ENCODE measurements around the gene SERBP1.
"Not testable (repeated sequence)": the region's sequence is repeated elsewhere in the genome, so short reads cannot be mapped to it uniquely, and the experiment has no call there.

SERBP1 gene

DNA sequence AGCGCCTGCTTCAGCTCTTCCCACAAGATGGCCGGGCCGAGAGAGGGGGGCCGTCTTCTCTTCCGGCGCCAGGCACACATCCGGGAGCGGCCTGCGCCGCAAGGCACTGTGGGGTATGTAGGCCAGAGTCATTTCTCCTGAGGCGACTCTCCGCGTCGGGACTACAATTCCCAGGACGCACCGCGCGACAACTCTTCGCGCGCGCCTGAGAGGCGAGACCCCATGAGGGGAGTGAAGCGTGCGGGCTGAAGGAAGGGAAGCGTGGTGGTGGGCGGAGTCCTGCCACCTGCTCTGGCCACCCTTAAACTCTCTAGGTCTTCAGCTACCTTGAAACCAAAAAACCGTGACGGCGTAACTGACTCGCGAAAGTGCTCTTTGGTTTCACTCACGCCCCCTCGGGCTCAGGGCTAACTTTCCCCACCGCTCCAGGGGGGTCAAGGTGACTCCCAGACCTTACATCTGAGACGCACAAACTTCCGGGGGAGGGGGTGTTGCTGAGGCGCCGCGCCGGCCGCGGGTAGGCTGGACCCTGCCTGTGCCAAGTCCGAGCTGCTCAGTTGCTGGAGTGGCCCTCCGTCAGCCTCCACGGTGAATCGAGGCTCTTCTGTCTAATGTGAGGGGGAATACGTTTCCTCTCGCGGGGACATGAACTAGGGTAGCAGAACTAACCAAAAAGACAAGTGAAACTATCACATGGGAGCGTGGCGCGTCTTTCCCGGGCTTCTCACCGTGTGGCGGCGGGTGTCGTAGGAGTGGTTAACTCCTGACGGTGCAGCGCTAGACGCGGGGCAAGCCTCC, at the start of gene SERBP1:
Gene SERBP1 (minus strand): TSS at position 45 of the 798 bp plus-strand sequence. CDS start 102 bp downstream, outside the sequence.
- peak; percentile 91 to 95 for DNase-seq (ENCODE audit: low read depth in 2 of 2)

- DNase-seq (ENCODE audit: low read depth in 2 of 2): no peak
Observed at GRCh38 chr1:67479146-67479891, 49.1 kb upstream of the SERBP1 start.

DNA sequence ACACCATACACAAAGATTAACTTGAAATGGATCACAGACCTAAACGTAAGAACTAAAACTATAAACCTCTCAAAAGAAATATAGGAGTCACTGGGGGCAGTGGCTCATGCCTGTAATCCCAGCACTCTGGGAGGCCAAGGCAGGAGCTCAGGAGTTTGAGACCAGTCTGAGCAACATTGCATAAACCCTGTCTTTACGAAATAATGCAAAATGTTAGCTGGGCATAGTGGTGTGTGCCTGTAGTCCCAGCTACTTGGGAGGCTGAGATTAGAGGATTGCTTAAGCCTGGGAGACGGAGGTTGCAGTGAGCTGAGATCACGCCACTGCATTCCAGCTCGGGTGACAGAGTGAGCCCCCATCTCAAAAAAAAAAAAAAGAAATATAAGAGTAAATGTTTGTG, 46.7 kb upstream of the SERBP1 start:
- no peak for DNase-seq (ENCODE audit: low read depth in 2 of 2)

- DNase-seq (ENCODE audit: low read depth in 2 of 2): no peak
Observed at GRCh38 chr1:67476006-67476482, 45.8 kb upstream of the SERBP1 start.

GRCh38 chr1:67472056-67472455, 41.9 kb upstream of the SERBP1 start:
- no peak for DNase-seq (ENCODE audit: low read depth in 2 of 2)

DNA sequence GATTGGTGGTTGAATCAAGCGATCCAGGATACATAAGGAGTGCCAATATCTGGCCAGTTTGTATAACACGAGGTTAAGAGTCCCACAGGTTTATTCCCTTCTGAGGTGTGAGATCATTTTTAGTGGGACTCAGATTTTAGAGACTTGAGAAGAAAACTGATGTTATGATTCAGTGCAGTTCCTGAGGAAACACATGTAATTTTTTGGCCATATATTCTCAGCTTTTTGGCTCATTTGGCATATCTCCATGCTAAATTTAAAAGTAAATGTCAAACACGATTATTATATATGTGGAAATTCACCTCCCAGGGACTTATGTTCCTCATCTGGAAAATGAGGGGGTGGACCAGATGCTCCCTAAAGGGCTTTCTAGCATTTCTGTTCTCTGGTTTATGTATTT, 39.2 kb upstream of the SERBP1 start:
- DNase-seq (ENCODE audit: low read depth in 2 of 2): no peak

DNA sequence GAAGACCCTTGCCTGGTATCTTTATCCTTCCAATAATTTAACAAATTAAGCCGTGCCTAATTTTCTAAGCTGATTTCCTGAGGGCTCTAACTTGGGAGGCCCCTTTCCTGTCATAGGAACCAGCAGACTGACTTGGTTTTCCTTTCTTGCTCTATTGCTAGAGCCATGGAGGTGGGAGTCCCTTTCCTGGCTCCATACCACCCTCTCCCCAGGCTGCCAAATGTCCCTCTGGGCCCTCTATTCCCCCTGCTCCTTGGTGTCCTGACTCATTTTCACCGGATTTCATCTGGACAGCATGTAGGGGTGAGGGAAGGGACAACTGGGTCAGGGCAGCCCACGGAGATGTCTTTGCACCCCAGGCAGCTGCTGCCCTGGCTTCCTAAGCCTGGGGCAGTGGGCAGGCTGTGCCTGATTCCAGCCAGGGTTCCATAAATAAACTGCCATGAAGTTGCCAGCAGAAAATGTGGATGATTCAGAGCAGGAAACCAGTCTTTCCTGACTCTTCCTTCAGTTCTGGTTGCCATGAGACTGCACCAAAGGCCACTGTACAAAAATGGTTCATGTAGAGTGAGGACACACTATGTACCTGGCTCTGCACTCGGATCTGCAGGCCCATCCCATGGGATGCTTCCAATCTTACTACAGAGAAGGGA, 38.0 kb upstream of the SERBP1 start:
- no peak for DNase-seq (ENCODE audit: low read depth in 2 of 2)

DNA sequence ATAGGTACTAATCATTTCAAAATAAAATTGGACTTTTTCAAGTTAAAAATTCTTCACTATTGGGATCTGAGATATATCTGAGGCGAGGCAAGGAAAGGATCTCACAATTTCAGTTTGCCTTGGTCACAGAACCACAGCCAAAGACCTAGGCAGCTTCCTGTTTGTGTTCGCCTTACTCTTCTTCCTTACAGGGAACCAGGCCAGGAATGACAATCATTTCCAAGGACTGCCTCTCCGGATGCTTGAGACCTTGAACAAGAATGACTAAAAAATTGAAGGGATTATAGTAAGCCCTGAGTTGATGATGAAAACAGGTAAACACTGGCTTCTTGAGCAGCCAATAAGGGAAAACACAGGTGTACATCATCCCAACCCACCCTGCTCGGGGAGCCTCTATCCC, 35.2 kb upstream of the SERBP1 start:
- no peak for DNase-seq (ENCODE audit: low read depth in 2 of 2)

DNA sequence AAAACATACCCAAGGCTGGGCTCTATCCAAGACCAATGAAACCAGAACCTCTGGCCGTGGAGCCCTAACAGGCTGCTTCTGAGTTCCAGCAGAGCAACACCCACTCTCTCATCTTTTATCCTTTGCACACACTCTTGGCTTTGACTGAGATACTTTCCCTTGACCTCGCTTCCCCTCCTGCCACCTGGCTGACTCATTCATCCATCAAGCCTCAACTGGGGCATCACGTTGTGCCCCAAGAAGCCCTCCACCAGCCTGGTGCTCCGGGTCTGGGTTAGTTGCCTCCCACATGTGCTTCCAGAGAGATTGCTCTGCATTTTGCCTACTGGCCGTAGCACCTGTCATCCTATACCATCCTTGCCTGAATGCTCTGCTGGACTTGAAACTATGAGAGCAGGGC, 34.5 kb upstream of the SERBP1 start:
- no peak for DNase-seq (ENCODE audit: low read depth in 2 of 2)

- no peak for DNase-seq (ENCODE audit: low read depth in 2 of 2)
Observed at GRCh38 chr1:67464058-67464457, 33.9 kb upstream of the SERBP1 start.

DNA sequence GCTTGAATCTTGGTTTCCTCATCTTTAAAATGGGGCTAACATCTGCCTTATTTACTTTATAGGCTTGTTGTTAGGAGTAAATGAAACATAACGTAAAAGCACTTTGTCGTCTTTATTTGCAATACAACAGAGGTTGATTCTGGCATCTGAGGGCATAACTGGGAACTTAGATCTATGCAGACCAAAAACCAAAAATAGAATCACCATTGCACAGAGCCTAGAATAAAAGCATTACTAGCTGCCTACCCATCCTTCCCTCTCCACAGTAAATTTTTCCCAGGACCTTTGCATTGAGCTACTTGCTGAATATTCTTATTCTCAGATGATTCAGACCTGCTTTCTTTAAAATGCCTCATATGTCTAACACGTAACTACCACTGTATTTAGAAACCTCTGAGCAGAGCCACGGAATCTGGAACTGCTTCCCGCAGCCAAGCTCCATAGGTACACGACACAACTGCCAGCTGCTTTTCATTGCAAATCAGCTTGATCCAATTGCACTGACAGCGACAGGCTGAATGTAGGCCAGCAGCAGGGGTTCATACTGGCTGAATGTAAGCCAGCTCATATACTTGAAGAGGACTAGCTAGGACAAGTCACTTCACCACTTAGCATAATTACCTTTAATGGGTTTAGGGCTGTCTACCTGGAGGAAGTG, 33.2 kb upstream of the SERBP1 start:
- DNase-seq (ENCODE audit: low read depth in 2 of 2): no peak

- DNase-seq (ENCODE audit: low read depth in 2 of 2): no peak
Observed at GRCh38 chr1:67460676-67461500, 30.7 kb upstream of the SERBP1 start.

GRCh38 chr1:67459068-67459467, 28.9 kb upstream of the SERBP1 start:
- no peak for DNase-seq (ENCODE audit: low read depth in 2 of 2)

DNA sequence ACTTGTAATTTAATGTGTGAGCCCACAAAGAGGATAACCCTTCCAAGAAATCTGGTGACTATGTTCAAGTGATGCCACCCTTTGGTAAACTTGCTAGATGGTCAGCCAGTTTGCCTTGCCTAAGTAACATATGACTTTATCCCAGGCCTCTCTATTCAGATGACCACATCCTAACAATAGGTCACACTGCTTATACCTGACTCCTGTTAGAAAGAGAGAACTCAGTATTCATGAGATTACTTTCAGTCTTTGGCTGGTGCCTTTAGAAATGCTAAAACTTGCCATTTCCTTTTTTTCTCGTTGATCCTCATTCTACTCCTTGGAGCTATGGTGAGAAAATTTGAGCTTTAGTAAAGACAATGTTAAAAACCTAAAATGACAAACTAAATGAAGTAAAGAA, 28.5 kb upstream of the SERBP1 start:
- DNase-seq (ENCODE audit: low read depth in 2 of 2): no peak

DNA sequence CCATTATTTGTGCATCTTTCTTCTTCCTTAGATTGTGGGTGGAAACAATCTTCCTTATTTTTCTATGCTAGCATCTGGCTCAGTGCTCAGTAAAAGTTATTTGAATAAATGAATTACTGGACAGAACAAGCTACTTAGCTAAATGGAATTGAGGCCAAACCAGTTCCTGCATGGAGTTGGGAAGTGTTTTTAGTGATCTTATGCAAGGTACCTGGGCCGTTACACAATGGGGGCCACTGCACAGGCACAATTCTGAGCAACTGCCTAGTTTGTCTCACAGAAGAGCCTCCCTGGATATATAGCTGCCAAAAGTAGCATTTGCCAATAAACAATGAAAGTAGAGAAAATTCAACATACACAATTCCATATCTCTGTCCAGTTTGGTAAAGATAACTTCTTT, 27.0 kb upstream of the SERBP1 start:
- DNase-seq (ENCODE audit: low read depth in 2 of 2): no peak

DNA sequence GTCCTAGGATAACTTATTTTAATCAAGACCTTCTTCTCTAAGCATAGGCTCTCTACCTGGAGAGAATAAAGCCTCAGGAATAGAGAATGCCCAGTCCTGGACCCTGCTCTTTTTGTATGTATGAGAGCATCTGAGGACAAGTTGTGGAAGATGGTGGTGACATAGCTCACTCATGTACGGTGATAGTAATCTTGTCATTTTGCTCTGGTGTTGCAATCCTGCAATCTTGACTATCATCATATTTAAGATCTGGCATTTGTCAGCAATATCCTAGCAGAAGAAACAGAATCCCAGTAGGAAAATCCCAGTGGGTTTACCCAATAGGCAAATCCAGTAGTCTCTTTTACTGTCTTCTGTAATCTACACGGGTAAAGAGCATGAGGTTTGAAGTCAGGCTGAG, 21.6 kb upstream of the SERBP1 start:
- no peak for DNase-seq (ENCODE audit: low read depth in 2 of 2)

- no peak for DNase-seq (ENCODE audit: low read depth in 2 of 2)
Observed at GRCh38 chr1:67451356-67451755, 21.2 kb upstream of the SERBP1 start.

DNA sequence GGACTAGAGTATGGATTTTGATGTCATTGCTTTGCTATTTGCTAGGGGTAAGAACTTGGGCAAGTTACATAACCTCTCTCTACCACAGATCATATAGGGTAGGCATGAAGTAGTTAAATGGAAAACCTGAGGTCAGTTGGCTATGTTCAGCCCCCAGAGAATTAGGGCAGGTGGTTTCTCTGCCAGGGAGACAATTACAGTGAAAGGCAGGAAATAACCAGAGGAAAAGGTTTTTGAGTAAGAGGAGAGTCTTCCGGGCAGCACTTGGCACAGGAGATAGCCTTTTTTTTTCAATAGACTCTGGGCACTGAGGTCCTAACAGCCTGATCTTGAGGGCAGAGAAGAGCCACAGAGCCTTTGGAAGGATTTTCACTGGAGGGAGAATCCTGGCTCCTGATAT, 16.7 kb upstream of the SERBP1 start:
- DNase-seq (ENCODE audit: low read depth in 2 of 2): no peak

GRCh38 chr1:67446014-67446413, 15.8 kb upstream of the SERBP1 start:
- DNase-seq (ENCODE audit: low read depth in 2 of 2): not testable (repeated sequence)

DNA sequence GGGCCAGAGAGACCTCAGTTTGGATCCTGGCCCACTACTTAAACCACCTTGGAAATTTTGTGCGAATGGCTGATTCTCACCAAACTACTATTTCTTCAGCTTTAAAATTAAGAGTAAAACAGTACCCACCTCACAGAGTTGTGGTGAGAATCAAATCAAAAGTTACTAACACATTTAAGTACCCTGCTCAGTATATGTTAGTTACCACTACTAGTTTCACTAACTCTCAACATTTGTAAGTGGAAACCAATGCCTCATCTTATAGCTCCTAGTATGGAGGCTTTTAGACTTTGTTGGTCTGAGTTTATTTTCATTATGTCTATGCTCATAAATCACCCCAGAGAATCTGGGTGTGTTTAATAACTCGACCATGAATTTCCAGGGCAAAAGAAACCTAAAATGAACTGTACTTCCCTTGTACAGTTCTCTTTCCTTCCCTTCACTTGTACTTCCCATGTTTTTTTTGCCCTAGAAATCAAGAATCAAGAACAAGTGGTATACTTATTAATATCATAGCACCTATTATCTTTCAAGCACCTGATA, 11.6 kb upstream of the SERBP1 start:
- DNase-seq (ENCODE audit: low read depth in 2 of 2): no peak

DNA sequence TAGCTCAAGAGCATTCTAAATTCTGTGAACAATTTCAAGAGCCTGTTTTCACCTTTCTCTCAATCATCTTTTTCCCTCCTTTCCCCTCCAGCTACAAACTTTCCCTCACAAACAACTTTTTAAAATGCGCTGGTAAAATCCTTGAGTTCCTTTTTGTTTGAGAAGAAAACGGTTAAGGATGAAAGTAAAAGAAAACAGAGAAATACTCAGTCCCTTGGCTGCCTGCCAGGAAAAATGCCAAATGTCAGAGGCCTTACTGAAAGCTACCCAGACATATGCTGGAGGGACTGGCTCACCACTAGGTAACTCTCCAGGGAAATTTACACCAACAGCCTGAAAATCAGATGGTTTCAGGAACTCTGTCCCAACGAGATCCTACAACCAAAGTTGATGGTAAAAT, 11.0 kb upstream of the SERBP1 start:
- no peak for DNase-seq (ENCODE audit: low read depth in 2 of 2)

Measured in stimulated activated CD8-positive, alpha-beta memory T cell treated with anti-CD3 and anti-CD28 coated beads, Interleukin-15, amount 100 ng/mL, for 4 hours (primary cell).